Esophagus squamous epithelium (tissue), 4 donors: ENCODE measurements around the gene PGBD1.

Experiments used
- CTCF ChIP-seq, 6 experiments: fragments of 450-650 bp in 4 of 6; fragments of 200-600 bp in 2 of 6; sonication (generic) in 2 of 6; IDR thresholded peaks; one replicate each; pipeline ENCODE4 v1.5.1; 2016 to 2019; ENCODE audit warnings: antibody characterized with exemption in 6 of 6, mild to moderate bottlenecking in 4 of 6, moderate library complexity in 4 of 6
- POLR2A ChIP-seq, 4 donors: fragments of 450-650 bp; IDR thresholded peaks; one replicate each; pipeline ENCODE4 v1.6.1; 2017; ENCODE audit warnings: antibody characterized with exemption in 4 of 4, mild to moderate bottlenecking in 4 of 4, moderate library complexity in 3 of 4

GRCh38 chr6:28340310-28341095, 59.1 kb downstream of the PGBD1 start:
- no peak for TF ChIP-seq CTCF (IDR thresholded peaks at IDR 0.05)
- no peak for TF ChIP-seq POLR2A (IDR thresholded peaks at IDR 0.05)
